ENCODE measurements around the gene MACROH2A1.

GRCh38 chr5:135441350-135441831 is 42.4 kb upstream of the MACROH2A1 start:
- TF ChIP-seq CTCF (IDR thresholded peaks at IDR 0.05) = no peak
- TF ChIP-seq POLR2A (IDR thresholded peaks at IDR 0.05) = no peak
- no peak for TF ChIP-seq EP300 (IDR thresholded peaks at IDR 0.05)
